Fibroblast of lung (primary cell): ENCODE results near the gene NGDN.

Source experiments
- EZH2 ChIP-seq: IDR thresholded peaks from 2 replicates; pipeline ENCODE4 v1.5.1; 2012; ENCODE audit warnings: low read length, control low read depth, mild to moderate bottlenecking; ENCODE audit errors: missing control alignments
- TF ChIP-seq, protein P1 (sequence below), 2 donors: IDR thresholded peaks in 1 of 2; conservative IDR thresholded peaks in 1 of 2; 1 replicate in 1 of 2; 2 replicates in 1 of 2; pipeline ENCODE4 v1.5.1; 2011 to 2012; ENCODE audit warnings: low read length in 2 of 2, control low read depth in 1 of 2, inconsistent platforms in 1 of 2, low read depth in 1 of 2, mild to moderate bottlenecking in 1 of 2

GRCh38 chr14:23436327-23437132, 33.0 kb upstream of the NGDN start:
- TF ChIP-seq EZH2, result no peak
- TF ChIP-seq, protein P1, sequence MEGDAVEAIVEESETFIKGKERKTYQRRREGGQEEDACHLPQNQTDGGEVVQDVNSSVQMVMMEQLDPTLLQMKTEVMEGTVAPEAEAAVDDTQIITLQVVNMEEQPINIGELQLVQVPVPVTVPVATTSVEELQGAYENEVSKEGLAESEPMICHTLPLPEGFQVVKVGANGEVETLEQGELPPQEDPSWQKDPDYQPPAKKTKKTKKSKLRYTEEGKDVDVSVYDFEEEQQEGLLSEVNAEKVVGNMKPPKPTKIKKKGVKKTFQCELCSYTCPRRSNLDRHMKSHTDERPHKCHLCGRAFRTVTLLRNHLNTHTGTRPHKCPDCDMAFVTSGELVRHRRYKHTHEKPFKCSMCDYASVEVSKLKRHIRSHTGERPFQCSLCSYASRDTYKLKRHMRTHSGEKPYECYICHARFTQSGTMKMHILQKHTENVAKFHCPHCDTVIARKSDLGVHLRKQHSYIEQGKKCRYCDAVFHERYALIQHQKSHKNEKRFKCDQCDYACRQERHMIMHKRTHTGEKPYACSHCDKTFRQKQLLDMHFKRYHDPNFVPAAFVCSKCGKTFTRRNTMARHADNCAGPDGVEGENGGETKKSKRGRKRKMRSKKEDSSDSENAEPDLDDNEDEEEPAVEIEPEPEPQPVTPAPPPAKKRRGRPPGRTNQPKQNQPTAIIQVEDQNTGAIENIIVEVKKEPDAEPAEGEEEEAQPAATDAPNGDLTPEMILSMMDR (conservative IDR thresholded peaks at IDR 0.05 in 1 of 2, IDR thresholded peaks at IDR 0.05 in 1 of 2; ENCODE audit: low read depth in 1 of 2, low read length in 2 of 2), result no peak
